ENCODE results near the gene ACAA2. TPM values are rescaled to one million over a fixed set of nuclear protein-coding genes. Genes with fewer than 3 reads are reported as not detected.

ACAA2 gene
- total and polyA plus RNA-seq, 2 of the 8 experiments (the other 6 are each of a cell fraction or from before 2014, with no cell fraction given), result 63.4 to 151 TPM

DNA sequence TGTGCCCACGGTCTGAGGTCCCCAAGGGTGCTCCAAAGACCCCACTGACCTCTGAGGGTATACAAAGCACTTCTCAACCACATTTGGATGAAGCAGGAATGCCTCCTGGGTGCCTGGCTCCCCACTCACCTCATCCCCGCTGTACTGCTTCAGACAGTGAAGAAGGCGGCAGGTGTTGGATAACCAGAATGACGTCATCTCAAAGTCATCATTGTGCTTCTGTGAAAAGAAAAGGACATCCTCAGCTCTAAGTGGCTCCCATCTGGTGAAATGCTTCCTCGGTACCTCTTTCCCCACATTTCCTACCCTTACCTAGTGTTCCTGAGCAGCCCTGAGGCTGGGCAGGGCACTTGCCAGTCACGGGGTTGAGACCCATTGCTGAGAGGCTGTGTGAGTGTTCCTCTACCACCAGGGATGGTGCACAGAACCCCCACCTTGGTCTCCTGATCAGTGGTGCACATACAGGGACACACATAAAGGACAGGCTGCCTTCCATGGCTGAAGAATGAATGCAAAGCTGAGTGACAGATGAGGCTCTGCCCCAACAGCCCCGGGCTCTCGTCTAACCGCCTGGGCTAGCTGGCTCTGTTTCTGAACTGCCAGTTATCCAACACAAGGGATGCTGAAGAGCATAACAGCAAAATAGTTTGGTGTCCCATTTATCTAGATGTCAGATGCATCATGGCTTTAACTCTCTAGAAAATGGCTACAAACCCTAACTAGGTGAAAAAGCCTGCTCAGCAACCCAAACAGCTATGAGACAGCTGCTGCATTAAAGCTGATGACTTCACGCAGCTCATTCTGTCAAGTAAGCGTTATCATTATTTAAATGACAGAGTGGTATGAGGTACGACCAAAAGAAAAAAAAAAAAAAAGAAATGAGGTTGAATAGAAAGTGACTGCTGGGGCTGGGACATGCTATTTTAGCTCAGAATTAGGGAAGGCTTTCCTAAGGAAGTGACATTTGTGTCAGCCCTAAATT lies 28.2 kb upstream of the ACAA2 start:
- no peaks in the 10 kb centered on the region for H3K79me1 ChIP-seq (ENCODE audit: low read depth, low read length)
- H4K5ac ChIP-seq (ENCODE audit: insufficient read length, low read depth, low read length), result no peak overlapping the region
- H4K8ac ChIP-seq (ENCODE audit: extremely low read depth, insufficient read depth, low read length), result no peak overlapping the region
- H3K14ac ChIP-seq (ENCODE audit: insufficient read length), result no peak overlapping the region
- H3K9me3 ChIP-seq (ENCODE audit: insufficient read depth in 2 of 2, low read depth in 1 of 2, low read length in 1 of 2), result no peaks in the 10 kb centered on the region
- H3K4me1 ChIP-seq (replicated peaks in 1 of 4; ENCODE audit: control insufficient read depth in 3 of 4, insufficient read depth in 4 of 4, low read length in 3 of 4), result peaks cover 0 to 8% (median 4%) of the 10 kb centered on the region in 4 experiments; a peak in 4 of 7 replicates
- H3K27me3 ChIP-seq (replicated peaks in 1 of 4; ENCODE audit: control insufficient read depth in 3 of 4, extremely low read depth in 1 of 4, insufficient read depth in 3 of 4, low read length in 3 of 4), result no peaks in the 10 kb centered on the region
- no peaks in the 10 kb centered on the region for H4K20me1 ChIP-seq (replicated peaks in 1 of 2; ENCODE audit: control insufficient read depth in 1 of 2, insufficient read depth in 2 of 2, low read length in 2 of 2)
- H2AFZ ChIP-seq (ENCODE audit: low read length), result no peak overlapping the region
- no peak overlapping the region for H2BK15ac ChIP-seq (ENCODE audit: low read length)
- no peak overlapping the region for H3K4me3 ChIP-seq (ENCODE audit: extremely low read depth in 1 of 4, insufficient read depth in 2 of 4, low read depth in 3 of 4, low read length in 4 of 4)
- H3K56ac ChIP-seq (replicated peaks; ENCODE audit: insufficient read length, low read depth, low read length), result no peak overlapping the region
- TF ChIP-seq NANOG (IDR thresholded peaks at IDR 0.05; ENCODE audit: insufficient read depth, low read depth, low read length, poor library complexity, severe bottlenecking), result no peak
- TF ChIP-seq SUZ12 (IDR thresholded peaks at IDR 0.05; ENCODE audit: low read length), result no peak
- TF ChIP-seq RFX5 (IDR thresholded peaks at IDR 0.05; ENCODE audit: borderline replicate concordance, low read depth, low read length), result no peak
- TF ChIP-seq YY1 (IDR thresholded peaks at IDR 0.05; ENCODE audit: low read depth, low read length), result no peak
- TF ChIP-seq CBX8 (IDR thresholded peaks at IDR 0.05; ENCODE audit: borderline replicate concordance, low read depth, low read length), result no peak
- no peak for TF ChIP-seq SP2 (IDR thresholded peaks at IDR 0.05; ENCODE audit: low read length)
- no peak for TF ChIP-seq CHD1 (IDR thresholded peaks at IDR 0.05; ENCODE audit: low read depth, low read length)
- no peak for TF ChIP-seq SP1 (IDR thresholded peaks at IDR 0.05; ENCODE audit: low read depth, low read length)
- DNase-seq (ENCODE audit: low read depth in 1 of 2, low spot score in 2 of 2) (no peak), FAIRE-seq (no peak)
- ChIA-PET CTCF (ENCODE audit: partially characterized antibody) (interaction anchor here (0.5 to 14.2 kb wide), 3 partner anchors 18 to 1165 kb away, joined by 3 to 157 read pairs (median 5); no protein-coding TSS in a partner anchor), POLR2A (ENCODE audit: partially characterized antibody) (interaction anchor here (0.5 to 1.2 kb wide), 2 partner anchors 22 to 156 kb away, joined by 3 read pairs; no protein-coding TSS in a partner anchor)
- H2BK20ac ChIP-seq (ENCODE audit: low read length), result no peak overlapping the region
- H3K23me2 ChIP-seq (ENCODE audit: low read depth, low read length), result no peaks in the 10 kb centered on the region
- H2BK5ac ChIP-seq (ENCODE audit: low read depth, low read length), result no peak overlapping the region
- no peak overlapping the region for H3K18ac ChIP-seq (ENCODE audit: extremely low read depth, low read length)
- no peak overlapping the region for H2BK120ac ChIP-seq (replicated peaks; ENCODE audit: low read depth, low read length)
- no peaks in the 10 kb centered on the region; a peak in 1 of 8 replicates for H3K36me3 ChIP-seq (ENCODE audit: control insufficient read depth in 2 of 4, insufficient read depth in 4 of 4, low read length in 3 of 4)
- no peak overlapping the region for H3K23ac ChIP-seq (ENCODE audit: insufficient read length)
- H2BK12ac ChIP-seq (ENCODE audit: low read depth, low read length), result no peak overlapping the region
- no peak overlapping the region for H3K27ac ChIP-seq (ENCODE audit: low read depth, low read length)
- H3K4ac ChIP-seq (replicated peaks; ENCODE audit: insufficient read length, low read depth, low read length), result no peak overlapping the region
- H4K91ac ChIP-seq (replicated peaks; ENCODE audit: insufficient read length, low read length), result no peak overlapping the region
- H3K9ac ChIP-seq (replicated peaks in 1 of 4; ENCODE audit: extremely low read depth in 1 of 4, low read depth in 3 of 4, low read length in 3 of 4), result no peak overlapping the region
- WGBS, 2 experiments (ENCODE audit: extremely low coverage in 1 of 2, insufficient coverage in 1 of 2, insufficient read length in 1 of 2, insufficient replicate concordance in 2 of 2, low coverage in 1 of 2, low lambda C conversion rate in 2 of 2, missing lambda C conversion rate in 1 of 2), result 89% methylated on average over 12 of the region's 12 CpGs; no CpG with 5 or more reads in 1 of the 2 experiments
- no peaks in the 10 kb centered on the region for H3K79me2 ChIP-seq (ENCODE audit: control insufficient read depth in 1 of 2, insufficient read depth in 2 of 2, low read length in 2 of 2)
- no peak overlapping the region for H2AK5ac ChIP-seq (ENCODE audit: low read depth, low read length)
- H3K4me2 ChIP-seq (ENCODE audit: insufficient read depth in 1 of 2, low read depth in 2 of 2, low read length in 2 of 2), result no peak overlapping the region
